Tibial nerve (tissue), 4 donors: ENCODE measurements around the gene IKZF1.

Experiments
- EP300 ChIP-seq, 2 donors: sonication (generic); formaldehyde crosslinking; IDR thresholded peaks; one replicate each; pipeline ENCODE4 v1.6.1; 2017; ENCODE audit warnings: antibody characterized with exemption in 2 of 2, mild to moderate bottlenecking in 1 of 2
- POLR2A ChIP-seq, 2 donors: fragments of 450-650 bp; IDR thresholded peaks; one replicate each; pipeline ENCODE4 v1.6.1; 2017; ENCODE audit warnings: antibody characterized with exemption in 2 of 2, mild to moderate bottlenecking in 2 of 2, moderate library complexity in 2 of 2
- TF ChIP-seq, protein P1 (sequence below), 5 experiments: fragments of 200-600 bp in 3 of 5; fragments of 450-650 bp in 2 of 5; sonication (generic) in 3 of 5; IDR thresholded peaks; one replicate each; pipeline ENCODE4 v1.5.1; 2016 to 2019; ENCODE audit warnings: antibody characterized with exemption in 5 of 5, mild to moderate bottlenecking in 3 of 5, moderate library complexity in 2 of 5

DNA sequence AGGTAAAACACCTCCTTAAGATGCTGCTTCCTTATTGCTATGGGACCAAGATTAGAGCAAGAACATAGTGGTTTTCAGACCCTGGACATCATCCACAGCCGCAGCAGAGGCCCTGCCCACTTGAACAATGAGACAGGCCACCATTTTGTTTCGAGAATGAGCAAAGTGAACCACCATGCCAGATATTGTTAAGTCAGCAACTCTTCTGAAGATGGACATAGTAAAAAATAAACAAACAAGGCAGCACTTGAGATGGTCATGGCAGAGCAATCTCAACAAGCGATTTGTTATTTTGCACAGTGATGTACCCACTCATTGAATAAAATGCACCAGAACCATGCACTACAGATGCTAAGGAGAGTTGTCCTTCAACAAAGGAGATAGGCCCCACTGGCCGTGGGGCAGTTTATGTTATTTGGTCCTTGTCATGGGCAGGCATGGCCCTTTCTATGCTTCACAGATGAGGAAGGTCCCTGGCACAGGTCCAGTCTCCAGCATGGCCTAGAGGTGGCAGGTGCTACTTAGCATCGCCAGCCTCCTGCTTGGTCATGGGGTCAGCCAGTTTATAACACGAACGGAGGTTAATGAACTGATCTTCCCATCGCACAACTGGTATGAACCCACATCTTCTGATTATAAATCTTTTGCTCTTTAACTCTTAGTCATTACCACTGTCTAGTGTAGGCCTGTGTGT, 44.1 kb downstream of the IKZF1 start:
- TF ChIP-seq, protein P1, sequence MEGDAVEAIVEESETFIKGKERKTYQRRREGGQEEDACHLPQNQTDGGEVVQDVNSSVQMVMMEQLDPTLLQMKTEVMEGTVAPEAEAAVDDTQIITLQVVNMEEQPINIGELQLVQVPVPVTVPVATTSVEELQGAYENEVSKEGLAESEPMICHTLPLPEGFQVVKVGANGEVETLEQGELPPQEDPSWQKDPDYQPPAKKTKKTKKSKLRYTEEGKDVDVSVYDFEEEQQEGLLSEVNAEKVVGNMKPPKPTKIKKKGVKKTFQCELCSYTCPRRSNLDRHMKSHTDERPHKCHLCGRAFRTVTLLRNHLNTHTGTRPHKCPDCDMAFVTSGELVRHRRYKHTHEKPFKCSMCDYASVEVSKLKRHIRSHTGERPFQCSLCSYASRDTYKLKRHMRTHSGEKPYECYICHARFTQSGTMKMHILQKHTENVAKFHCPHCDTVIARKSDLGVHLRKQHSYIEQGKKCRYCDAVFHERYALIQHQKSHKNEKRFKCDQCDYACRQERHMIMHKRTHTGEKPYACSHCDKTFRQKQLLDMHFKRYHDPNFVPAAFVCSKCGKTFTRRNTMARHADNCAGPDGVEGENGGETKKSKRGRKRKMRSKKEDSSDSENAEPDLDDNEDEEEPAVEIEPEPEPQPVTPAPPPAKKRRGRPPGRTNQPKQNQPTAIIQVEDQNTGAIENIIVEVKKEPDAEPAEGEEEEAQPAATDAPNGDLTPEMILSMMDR (IDR thresholded peaks at IDR 0.05): no peak
- TF ChIP-seq EP300 (IDR thresholded peaks at IDR 0.05) (no peak), POLR2A (IDR thresholded peaks at IDR 0.05) (no peak)
